ENCODE measurements around the gene CCDC152.

GRCh38 chr5:42753099-42753498 is 3.5 kb upstream of the CCDC152 start:
- no peak for TF ChIP-seq CTCF (IDR thresholded peaks at IDR 0.05)
- no peak for TF ChIP-seq POLR2A (IDR thresholded peaks at IDR 0.05)
